CD4-positive, alpha-beta T cell treated with Interleukin-15 for 1 hour (primary cell): ENCODE results near the gene PARD3B.

Experiments
- DNase-seq: peaks from one replicate; pipeline ENCODE4 v3.0.0-alpha.2; 2020

The PARD3B gene

DNA sequence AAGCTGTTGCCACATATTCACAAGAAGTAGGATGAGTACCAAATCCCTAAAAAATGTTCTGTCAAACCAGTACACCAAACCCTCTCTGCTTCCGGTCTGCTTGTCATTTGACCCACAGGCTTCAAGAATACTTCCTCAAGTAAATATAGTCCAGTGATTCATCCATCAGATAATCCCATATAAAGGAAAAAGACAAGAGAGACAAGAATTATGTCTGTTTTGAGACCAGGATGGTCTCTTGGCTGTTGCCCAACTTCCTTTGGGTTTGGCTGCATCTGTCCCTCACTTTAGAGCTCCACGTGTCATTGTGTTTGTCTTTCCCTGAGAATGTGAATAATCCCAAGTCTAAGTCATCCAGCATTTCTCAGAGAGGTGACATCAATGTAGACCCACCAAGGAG, 1045.5 kb downstream of the PARD3B start:
- no peak for DNase-seq

DNA sequence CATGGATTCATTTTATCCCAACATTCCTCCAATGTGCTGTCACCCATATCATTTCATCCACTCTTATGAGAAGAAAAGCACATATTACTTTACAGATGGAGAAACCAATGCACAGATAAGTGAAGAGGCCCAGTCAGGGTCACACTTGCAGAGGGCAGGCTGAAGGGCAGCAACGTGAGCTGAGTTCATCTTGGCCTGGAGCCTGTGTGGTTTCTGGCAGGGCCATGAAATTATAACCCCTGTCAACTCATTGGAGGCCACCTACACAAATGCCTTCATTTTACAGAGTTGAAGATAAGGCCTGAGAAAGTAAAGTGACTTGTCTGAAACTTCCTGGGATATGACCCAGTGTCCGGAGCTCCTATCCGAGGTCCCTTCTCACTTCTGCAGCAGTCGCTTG, 1048.6 kb downstream of the PARD3B start:
- DNase-seq = no peak

DNA sequence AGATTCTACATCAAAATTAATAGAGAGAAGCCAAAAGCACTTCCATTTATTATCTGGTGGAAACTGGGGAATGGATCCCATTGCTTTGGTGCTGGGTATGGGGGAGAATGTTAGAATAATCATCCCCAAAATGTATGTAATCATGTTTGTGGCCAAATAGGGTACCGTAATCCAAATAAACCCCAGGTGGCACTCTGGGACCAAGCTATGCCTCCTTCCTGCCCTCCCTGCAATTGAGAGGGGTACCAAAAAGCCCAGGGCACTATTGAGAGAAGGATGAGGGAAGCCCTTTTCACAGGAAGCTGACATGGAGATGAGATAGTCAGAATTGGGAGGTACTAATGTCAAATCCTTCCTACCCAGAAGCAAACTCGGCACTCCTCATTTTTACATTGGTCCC, 1051.3 kb downstream of the PARD3B start:
- DNase-seq = no peak

DNA sequence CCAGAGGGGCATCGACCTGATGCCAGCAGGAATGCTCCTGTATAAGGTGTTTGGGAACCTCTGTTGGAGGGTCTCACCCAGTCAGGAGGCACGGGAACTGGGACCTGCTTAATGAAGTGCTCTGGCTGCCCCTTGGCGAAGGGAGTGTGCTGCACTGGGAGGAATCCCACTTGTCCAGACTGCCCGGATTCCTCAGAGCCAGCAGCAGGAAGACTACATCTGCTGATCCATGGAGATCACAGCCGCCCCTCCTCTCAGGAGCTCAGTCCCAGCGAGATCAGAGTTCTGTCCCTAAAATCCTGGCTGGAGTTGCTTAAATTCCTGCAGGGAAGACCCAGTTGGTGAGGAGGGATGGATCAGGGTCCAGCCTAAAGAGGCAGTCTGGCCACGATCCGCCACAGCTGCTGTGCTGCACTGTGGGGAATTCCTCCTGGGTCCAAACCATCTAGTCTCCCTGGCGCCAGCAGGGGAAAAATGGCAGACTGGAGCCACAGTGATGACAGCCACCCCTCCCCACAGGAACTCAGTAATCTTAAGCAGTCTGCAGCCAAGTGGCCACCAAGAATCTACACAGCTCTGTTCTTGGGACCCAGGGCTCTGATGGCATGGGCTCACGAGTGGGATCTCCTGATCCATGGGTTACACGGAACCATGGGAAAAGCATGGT, 1060.5 kb downstream of the PARD3B start:
- no peak for DNase-seq

DNA sequence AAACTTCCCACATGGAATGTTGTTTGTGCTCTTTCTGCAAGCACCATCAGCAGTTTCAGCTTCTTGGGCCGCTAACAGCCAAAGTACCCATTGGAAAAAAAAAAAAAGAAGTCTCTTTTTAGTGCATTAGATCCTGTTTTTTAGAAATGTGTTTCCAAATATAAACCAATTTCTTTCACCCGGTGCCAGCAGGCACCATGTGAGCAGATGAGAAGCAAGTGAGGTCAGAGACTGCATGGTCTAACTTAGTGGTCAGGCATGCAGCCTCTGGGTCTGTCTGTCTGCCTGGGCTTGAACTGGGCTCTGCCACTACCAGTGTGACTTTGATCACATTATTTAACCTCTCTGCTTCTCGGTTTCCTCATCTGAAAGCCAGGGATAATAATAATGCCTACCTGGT, 1061.9 kb downstream of the PARD3B start:
- no peak for DNase-seq

DNA sequence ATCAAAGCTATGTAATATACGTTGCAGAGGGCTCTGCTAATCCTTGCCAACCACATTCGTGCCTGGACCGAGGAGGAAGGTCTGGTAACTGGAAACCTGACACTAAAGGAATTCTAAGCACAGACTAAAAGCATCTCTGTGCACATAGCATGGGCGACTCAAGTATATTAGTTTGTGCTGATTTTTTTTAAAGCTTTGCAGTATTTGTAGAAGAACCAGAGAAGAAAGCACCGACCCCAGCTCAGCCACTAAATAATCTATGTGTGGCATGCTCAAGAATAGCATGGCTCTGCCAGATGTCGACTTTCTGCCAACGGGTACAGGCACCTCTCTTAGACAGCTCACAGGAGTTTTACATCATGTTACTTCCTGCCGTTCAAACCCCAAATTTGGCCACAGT, 1063.8 kb downstream of the PARD3B start:
- DNase-seq = no peak

DNA sequence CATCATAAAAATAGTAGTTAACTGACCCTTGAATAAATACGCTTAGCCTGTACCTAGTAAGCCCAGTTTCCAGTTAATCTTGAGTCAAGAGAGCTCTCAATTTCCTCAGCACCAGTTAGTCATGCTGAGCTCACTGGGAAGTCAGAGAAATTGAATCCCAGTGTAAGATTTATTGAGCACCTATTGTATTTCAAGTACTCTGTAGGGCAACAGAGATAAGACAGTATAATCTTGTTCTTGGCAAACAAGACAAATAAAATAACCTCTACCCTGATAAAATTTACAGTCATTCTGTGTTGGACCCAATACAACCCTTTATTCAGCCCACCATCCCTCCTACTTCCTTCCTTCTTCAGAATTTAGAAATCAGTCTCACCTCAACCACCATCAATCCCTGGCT, 1065.2 kb downstream of the PARD3B start:
- no peak for DNase-seq

DNA sequence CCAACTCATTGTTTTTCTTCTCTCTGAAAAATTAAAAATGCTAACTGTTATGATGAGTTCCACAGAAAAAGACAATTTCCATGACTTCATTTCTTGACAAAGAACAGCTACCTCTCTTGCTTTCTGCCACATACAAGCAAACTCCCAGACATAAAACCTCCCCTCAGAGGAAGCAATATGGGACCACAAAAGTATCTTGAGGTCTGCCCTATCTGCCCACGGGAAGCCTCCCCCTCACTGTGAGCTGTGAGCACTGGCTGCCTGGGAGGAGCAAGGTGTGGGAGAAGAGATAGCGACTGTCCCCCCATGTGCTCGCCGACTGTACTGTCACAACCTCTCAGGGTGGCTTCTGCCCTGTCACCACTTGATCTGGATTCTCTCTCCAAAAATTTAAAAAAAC, 1067.4 kb downstream of the PARD3B start:
- no peak for DNase-seq

DNA sequence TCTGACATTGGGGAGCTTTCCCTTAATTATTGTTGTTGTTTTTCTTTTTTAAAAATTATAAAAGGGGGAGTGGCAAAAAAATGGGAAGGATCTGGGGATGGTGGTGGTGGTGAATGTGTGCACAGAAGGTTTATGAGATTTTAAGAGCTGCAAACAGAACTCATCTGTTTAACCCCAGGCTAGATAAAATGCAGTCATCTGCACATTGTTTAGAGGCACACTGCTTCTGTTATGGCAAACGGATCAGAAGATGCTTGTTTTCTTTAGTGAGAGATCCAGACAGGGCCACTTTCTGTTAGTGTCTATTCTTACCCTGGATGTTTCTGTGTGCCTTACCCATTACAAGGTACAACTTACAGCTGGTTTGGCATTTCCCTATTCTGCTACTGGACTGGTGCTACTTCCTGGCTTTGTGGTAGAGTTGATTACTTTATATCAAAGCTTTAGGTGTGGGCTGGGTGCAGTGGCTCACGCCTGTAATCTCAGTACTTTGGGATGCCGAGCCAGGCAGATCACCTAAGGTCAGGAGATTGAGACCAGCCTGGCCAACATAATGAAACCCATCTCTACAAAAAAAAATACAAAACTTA, 1068.8 kb downstream of the PARD3B start:
- DNase-seq = no peak

DNA sequence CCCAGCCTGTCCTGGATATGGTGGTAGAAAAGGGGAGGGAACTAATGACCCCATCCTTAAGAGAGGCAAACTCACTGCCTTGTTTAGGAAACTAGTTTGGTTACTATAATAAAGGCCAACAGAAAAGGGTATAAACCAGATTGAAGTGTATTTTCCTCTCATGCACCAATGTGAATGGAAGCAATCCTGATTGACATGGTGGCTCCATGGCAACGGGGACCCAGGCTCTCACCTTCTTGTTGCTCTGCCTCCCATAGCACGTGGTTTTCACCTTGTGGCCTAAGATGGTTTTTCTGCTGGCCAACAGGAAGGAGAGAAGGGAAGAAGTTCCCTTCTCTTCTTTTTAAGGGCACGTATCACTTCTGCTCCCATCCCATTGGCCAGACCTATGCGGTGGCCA, 1069.7 kb downstream of the PARD3B start:
- DNase-seq = no peak

DNA sequence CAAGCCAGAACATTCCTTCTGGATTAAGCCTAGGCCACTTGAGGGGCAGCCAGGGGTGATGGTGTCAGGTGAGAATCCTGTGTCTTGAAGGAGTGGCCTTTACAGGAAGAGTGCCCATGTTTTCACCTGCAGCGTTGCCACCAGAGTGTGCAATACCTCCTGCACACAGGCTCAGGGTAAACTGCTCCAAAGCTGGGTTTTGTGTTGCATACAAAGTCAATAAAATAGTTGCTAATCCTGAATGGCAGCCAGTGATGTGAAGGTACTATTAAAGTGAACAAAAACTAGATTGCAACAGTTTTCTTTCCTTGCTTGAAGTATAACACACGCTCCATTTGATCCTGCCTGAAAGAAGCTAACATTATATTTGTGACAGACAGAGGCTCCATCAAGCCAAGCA, 1072.6 kb downstream of the PARD3B start:
- no peak for DNase-seq

DNA sequence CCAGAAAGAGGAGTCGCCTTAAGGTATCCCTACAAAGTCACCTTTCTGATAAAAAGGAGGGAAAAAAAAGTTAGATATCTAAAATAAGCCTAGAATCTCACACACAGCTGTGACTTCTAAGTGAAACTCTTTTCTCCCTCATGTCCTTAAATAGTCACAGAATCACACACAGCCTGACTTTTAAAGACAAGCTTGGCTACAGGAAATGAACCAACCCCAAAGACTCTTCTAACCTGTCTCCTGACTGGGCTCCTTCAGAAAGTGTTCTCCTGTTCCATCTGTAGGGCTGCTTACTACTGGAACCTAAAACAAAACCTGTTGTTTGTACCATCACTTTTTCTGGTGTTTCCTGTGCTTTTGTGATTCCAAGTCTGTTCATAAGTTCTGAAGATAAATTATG, 1074.3 kb downstream of the PARD3B start:
- DNase-seq = no peak

DNA sequence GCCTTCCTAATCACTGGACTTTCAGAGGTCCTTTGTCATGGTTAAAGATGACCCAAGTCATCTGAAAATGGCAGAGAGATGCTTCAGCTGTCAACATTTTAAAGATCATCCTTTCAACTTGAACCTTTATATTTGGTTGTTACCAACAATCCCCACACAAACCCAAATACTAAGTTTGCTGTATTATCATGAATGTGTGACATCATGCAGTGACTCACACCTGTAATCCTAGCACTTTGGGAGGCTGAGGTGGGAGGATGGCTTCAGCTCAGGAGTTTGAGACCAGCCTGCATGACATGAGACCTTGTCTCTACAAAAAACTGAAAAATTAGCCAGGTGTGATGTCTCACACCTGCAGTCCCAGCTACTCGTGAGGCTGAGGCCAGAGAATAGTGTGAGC, 1081.8 kb downstream of the PARD3B start:
- DNase-seq = no peak

DNA sequence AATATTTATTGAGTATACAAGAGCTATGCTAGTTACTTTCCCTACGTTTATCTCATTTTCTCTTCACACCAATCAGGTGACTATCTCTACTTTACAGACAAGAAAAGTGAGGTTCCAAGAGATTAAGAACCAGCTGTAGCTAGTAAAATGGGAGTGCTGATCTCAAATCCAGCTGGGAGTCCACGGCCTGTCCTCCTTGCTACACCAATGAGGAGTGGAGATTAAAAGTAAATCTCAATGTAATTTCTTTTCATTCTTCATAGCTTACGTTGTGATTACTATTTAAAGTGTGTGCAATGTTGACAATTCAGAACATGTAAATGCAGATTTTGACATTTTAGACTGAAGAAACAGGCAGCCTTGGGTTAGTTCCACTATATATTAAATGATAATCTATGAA, 1083.1 kb downstream of the PARD3B start:
- no peak for DNase-seq

DNA sequence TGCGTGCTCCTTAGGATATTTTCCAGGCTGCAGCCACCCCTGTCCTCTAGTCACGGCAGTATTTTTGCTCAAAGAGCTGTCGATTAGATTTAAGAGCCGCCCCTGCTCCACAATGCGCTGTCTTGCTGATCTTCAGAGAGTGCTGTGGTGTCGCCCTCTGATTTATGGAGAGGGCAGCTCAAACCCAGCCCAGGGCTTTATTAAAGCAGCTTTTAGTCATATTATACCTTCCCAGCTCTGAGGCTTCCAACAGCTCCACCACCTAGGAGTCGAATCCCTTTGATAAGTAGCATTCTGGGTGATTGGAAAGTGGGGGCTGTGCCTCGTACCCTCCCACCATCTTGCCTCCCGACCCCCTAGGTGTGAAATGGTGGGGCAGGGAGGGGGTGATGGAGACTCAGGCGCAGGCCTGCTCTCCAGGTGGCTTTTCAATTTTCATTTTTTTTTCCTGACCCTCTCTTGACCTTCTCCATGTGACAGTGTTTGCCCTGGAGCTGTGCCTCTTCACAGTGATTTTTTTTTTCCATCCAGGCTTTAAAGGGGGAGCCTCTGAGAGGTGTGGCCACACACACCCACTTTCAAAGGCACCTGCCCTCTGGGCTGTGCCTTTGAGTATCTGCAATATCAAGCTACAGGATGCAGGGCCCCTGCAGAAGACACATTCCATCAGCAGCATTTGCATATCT, 1084.0 kb downstream of the PARD3B start:
- DNase-seq = no peak

DNA sequence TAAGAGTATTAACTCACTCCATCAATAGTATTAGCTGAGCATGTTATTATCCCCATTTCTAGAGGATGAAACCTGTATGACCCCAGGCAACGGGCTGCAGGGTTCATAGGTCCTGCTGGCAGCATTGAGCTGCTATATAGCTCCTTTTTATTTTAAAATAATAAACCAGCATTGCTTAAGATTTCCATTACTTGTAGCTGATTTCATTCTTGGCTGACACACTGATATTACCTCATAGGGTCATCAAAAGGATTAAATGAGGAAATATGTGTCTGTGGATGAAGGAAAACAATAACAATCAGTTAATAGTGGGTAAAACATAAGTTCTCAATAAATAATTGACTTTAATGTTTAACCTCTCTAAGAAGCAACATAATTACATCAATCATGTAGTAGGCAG, 1088.7 kb downstream of the PARD3B start:
- no peak for DNase-seq

DNA sequence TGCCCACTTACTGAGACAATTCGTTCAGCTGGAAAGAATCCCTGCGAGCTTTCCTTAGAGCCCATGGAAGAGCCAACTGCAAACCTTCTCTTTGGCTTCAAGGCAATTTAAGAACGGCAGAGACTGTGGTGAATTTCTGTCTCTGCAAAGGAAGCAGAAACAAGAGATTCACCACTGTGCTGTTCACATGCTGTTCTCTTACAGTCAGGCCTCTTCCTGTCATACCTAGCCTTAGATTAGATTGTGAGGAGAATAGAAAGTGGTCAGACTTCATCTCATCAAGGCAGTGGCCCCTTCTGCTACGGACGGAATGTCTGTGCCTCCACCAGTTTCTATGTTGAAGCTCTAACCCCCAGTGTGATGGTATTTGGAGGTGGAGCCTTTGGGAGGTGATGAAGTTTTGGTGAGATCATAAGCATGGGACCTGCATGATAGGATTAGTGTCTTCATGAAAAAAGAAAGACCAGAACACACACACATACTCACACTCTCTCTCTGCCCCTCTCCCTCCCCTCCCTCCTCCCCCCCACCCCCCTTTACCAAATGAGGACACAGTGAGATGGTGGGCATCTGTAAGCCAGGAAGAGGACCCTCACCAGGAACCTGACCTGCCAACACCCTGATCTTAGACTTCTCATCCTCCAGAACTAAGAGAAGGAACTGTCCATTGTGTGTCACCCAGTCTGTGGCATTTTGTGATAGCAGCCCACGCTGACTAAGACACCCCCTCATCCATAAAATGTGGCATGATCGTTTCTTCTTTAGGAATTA, 1091.5 kb downstream of the PARD3B start:
- DNase-seq = no peak

DNA sequence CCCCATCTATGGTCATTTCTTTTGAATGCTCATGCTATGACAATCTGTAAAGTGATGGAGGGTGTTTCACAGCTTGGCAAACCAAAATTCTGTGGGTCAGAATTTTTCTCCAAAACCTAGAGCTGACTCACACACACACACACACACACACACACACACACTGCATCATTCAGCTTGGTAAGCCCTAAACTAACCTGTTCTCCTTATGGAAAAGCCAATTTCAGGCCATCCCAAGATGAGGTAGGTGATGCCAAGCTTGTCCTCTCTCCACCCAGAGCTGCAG, 1092.0 kb downstream of the PARD3B start:
- DNase-seq = no peak

DNA sequence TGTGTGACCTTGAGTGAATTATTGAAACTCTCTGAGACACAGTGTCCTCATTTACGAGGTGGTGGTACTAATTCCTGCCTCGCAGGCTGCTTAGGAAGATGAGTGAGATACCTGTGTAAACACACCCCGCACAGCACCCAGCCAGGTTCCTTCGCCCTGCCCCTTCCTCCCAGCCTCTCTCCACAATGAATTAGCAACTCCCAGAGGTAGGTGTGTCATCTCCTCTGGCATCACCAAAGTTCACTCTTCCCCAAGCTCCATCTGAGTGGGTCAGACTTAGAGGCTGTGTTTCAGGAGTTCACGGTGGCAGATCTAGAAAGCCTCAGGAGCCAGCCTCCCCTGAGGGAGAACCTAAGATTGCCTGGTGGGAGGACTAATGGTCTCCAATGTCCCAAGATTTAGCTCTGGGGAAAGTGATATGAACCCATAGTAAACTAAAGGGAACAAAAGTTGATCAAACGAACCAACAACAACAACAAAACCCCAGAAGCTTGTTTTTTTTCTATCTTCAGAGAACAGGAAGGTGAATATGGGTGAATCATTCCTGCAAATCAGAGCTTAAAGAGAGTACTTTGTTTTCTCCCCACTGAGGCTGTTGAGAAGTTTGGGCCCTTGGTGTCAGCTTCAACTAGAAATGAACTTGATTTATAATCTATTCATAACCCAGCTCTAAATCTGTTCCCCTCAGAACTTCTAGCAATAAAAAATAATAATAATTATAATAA, 1092.7 kb downstream of the PARD3B start:
- DNase-seq = no peak

DNA sequence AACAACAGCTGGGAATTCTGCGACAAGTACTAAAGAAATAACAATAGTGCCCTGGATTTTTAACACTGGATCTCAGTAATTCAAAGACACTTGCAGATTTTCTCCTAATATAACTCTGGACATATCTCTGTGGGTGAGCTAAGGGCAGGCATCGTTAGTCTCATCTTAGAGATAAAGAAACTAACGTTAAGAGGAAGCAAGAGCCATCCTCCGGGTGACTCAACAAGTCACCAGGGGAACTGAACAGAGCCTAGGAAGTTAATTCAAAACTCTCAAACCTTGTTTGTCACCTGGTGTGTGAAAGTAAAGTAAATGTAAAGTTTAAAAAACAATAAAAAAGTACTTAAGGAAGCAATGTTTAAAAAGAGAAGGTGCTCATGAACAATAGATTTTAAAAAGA, 1095.4 kb downstream of the PARD3B start:
- no peak for DNase-seq

DNA sequence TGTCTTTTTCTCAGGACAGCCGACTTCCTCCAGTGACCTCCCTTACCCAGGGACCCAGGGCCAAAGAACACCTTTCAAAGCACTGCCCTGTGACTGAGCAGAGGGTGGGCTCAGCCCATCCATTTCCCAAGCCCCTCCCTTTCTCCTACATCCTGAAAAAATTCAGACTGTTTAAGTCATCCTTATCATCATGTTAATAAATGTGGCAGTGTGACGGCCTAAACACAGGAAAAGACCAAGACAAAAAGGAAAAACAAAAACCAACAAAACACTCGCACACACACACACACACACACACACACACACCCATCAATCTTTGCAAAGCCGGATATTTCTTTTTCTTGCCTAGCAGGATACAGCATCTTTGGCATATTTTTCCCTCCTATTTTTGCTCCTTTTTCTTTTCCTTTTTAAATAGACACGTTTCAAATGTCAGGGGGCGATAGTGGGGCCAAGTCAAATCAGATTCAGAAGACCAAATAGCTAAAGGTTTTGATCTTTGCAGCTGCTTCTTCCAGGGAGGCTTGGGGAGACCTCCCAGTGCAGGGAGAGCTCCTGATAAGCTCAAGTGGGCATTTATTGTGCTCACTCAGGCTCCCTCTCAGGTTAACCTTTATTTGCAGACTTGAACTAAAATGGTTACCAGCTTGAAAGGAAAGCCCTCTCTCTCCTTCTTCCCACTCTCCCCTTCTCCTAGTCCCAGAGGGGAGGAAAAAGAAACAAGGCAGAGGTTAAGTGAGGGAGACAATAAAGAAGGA, 1097.5 kb downstream of the PARD3B start:
- no peak for DNase-seq

DNA sequence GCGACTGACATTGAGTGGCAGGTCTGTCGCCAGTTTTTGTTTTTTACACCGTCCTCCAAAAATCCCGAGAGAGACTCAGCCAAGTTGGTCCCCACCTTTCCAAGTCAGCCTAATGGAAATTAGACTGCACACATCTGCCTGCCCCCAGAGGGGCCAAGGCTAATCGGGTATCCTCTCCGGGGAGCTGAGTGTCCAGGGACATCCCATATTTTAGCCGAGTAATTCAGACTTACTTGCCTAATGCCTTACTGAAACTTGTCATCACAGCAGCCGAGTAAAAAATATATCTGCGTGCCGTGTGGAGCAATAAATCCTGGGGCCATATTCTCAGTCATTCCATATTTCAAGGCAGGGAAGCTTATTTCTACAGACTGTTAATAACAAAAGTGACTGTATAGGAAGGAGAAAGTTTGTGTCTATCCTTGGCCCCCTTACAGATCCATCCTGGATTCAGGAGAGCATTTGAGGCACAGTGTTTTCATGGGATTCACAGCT, 1098.2 kb downstream of the PARD3B start:
- DNase-seq = no peak

DNA sequence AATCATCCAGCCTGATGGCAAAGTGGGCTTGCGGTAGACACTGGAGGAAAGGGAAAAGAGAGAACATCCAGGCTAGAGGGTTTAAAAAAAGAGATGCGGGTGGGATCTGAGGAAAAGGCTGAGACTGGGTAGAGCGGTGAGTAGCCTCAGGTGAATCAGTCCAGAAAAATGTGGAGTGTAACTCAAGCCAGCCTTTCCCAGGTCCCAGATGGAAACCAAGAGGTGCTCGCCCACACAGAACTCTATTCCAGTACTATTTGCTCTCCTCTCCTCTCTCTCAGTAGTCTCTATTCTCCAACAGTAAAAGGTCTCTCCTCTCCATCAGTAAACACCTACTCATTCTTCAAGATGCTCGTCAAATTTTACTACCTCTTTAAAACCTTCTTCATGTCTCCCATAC, 1098.7 kb downstream of the PARD3B start:
- DNase-seq = no peak
